ENCODE data around the gene PCDHA1. TPM values are rescaled to one million over a fixed set of nuclear protein-coding genes. Genes with fewer than 3 reads are reported as not detected.

Gene PCDHA1
- polyA plus RNA-seq, 1 donor (not counting 4 experiments of a cell fraction or from before 2014, with no cell fraction given) = 0.03 TPM

- H4K20me1 ChIP-seq (ENCODE audit: control insufficient read depth, extremely low read depth, insufficient read depth, low read length) = no peaks in the 10 kb centered on the region
- FAIRE-seq = no peak
- no peaks in the 10 kb centered on the region for H3K79me2 ChIP-seq (ENCODE audit: control insufficient read depth, insufficient read depth, low read length)
- no peak for DNase-seq (ENCODE audit: low read depth, low spot score)
- no peak within 1 kb of the TSS for H3K9ac ChIP-seq (ENCODE audit: control insufficient read depth, extremely low read depth, insufficient read depth, low read length)
- H3K9me1 ChIP-seq (ENCODE audit: control insufficient read depth, extremely low read depth, insufficient read depth, low read length) = no peaks in the 10 kb centered on the region
- dilution Hi-C loops (cut with MboI; ENCODE audit: extremely low pct_ligation_motif_present, low sequenced_read_pairs) = no loop called here
- H3K9me3 ChIP-seq (ENCODE audit: control insufficient read depth, low read depth, low read length) = no peaks in the 10 kb centered on the region
- no peaks in the 10 kb centered on the region for H3K4me1 ChIP-seq (ENCODE audit: control insufficient read depth, extremely low read depth, insufficient read depth, low read length)
- H3K27ac ChIP-seq (ENCODE audit: control insufficient read depth, insufficient read depth, low read length) = no peak within 1 kb of the TSS
- H3K36me3 ChIP-seq (ENCODE audit: control insufficient read depth in 2 of 2, extremely low read depth in 1 of 2, insufficient read depth in 2 of 2, low read length in 2 of 2) = no peaks in the 10 kb centered on the region
- TF ChIP-seq CTCF (optimal IDR thresholded peaks at IDR 0.05 in 1 of 3, IDR thresholded peaks at IDR 0.05 in 1 of 3, conservative IDR thresholded peaks at IDR 0.05 in 1 of 3; ENCODE audit: extremely low read depth in 1 of 3, insufficient read depth in 2 of 3, low read length in 3 of 3) (no peak), EZH2 (IDR thresholded peaks at IDR 0.05; ENCODE audit: low read length) (no peak)
- peak within 1 kb of the TSS; percentile 46 for H3K4me2 ChIP-seq (ENCODE audit: control insufficient read depth, extremely low read depth, insufficient read depth, low read depth, low read length)
- H3K27me3 ChIP-seq (ENCODE audit: control insufficient read depth, extremely low read depth, insufficient read depth, low read length) = peaks cover 6% of the 10 kb centered on the region
- peak within 1 kb of the TSS in 2 of 3 experiments; percentile 15 to 48 for H3K4me3 ChIP-seq (ENCODE audit: control insufficient read depth in 2 of 3, extremely low read depth in 1 of 3, insufficient read depth in 2 of 3, low read depth in 1 of 3, low read length in 3 of 3)
- peak within 1 kb of the TSS; percentile 49 for H2AFZ ChIP-seq (ENCODE audit: control insufficient read depth, low read length)
Measured at GRCh38 chr5:141050622-141051520, 264.9 kb downstream of the PCDHA1 start, which contains the start of gene PCDHB1. Gene PCDHB1 (plus strand): TSS chr5:141051374. CDS start chr5:141051471, 97 bp downstream.

GRCh38 chr5:141051521-141051866, 265.6 kb downstream of the PCDHA1 start:
- peak overlapping the region in 2 of 3 experiments; percentile 15 to 48 for H3K4me3 ChIP-seq (ENCODE audit: control insufficient read depth in 2 of 3, extremely low read depth in 1 of 3, insufficient read depth in 2 of 3, low read depth in 1 of 3, low read length in 3 of 3)
- no peak for TF ChIP-seq EZH2 (IDR thresholded peaks at IDR 0.05; ENCODE audit: low read length)
- no peak for TF ChIP-seq CTCF (optimal IDR thresholded peaks at IDR 0.05 in 1 of 3, IDR thresholded peaks at IDR 0.05 in 1 of 3, conservative IDR thresholded peaks at IDR 0.05 in 1 of 3; ENCODE audit: extremely low read depth in 1 of 3, insufficient read depth in 2 of 3, low read length in 3 of 3)
- no peaks in the 10 kb centered on the region for H3K4me1 ChIP-seq (ENCODE audit: control insufficient read depth, extremely low read depth, insufficient read depth, low read length)
- H3K36me3 ChIP-seq (ENCODE audit: control insufficient read depth in 2 of 2, extremely low read depth in 1 of 2, insufficient read depth in 2 of 2, low read length in 2 of 2) = no peaks in the 10 kb centered on the region
- H4K20me1 ChIP-seq (ENCODE audit: control insufficient read depth, extremely low read depth, insufficient read depth, low read length) = no peaks in the 10 kb centered on the region
- dilution Hi-C loops (cut with MboI; ENCODE audit: extremely low pct_ligation_motif_present, low sequenced_read_pairs) = no loop called here
- no peaks in the 10 kb centered on the region for H3K9me3 ChIP-seq (ENCODE audit: control insufficient read depth, low read depth, low read length)
- no peaks in the 10 kb centered on the region for H3K79me2 ChIP-seq (ENCODE audit: control insufficient read depth, insufficient read depth, low read length)
- H3K27ac ChIP-seq (ENCODE audit: control insufficient read depth, insufficient read depth, low read length) = no peak overlapping the region
- FAIRE-seq = no peak
- peaks cover 6% of the 10 kb centered on the region for H3K27me3 ChIP-seq (ENCODE audit: control insufficient read depth, extremely low read depth, insufficient read depth, low read length)
- DNase-seq (ENCODE audit: low read depth, low spot score) = no peak
- H2AFZ ChIP-seq (ENCODE audit: control insufficient read depth, low read length) = peak overlapping the region; percentile 49
- H3K9me1 ChIP-seq (ENCODE audit: control insufficient read depth, extremely low read depth, insufficient read depth, low read length) = no peaks in the 10 kb centered on the region
- H3K9ac ChIP-seq (ENCODE audit: control insufficient read depth, extremely low read depth, insufficient read depth, low read length) = no peak overlapping the region
- peak overlapping the region; percentile 46 for H3K4me2 ChIP-seq (ENCODE audit: control insufficient read depth, extremely low read depth, insufficient read depth, low read depth, low read length)

Small RNA genes lying within 50 kb of the gene (small RNA-seq; reads per million reads assigned to genes)
- gene AC010223.1 (ENCODE audit: insufficient read length in 3 of 3, low read depth in 3 of 3, low replicate concordance in 1 of 3) = 0 reads per million in 3 experiments

Other genes starting within 250 kb of the PCDHA1 start
- gene EIF4EBP3, start 238.5 kb upstream of the PCDHA1 start, polyA plus RNA-seq = 4.9 to 7.7 TPM (median 5.2 TPM) in 3 replicates
- gene SRA1, start 228.7 kb upstream of the PCDHA1 start, polyA plus RNA-seq = 19.3 to 48.3 TPM (median 32.4 TPM) in 3 replicates
- gene APBB3, start 221.5 kb upstream of the PCDHA1 start, polyA plus RNA-seq = 6.7 to 12.4 TPM (median 7.1 TPM) in 3 replicates
- gene SLC35A4, start 221.3 kb upstream of the PCDHA1 start, polyA plus RNA-seq = 63.1 to 95.7 TPM (median 63.5 TPM) in 3 replicates
- 0.06 to 0.19 TPM (median 0.18 TPM) in 3 replicates for gene CD14, start 153.0 kb upstream of the PCDHA1 start, polyA plus RNA-seq
- 7.6 to 9.2 TPM (median 7.9 TPM) in 3 replicates for gene TMCO6, start 146.7 kb upstream of the PCDHA1 start, polyA plus RNA-seq
- gene NDUFA2, start 138.5 kb upstream of the PCDHA1 start, polyA plus RNA-seq = 65.6 to 143 TPM (median 101 TPM) in 3 replicates
- 76.4 to 119 TPM (median 118 TPM) in 3 replicates for gene IK, start 138.3 kb upstream of the PCDHA1 start, polyA plus RNA-seq
- gene WDR55, start 121.2 kb upstream of the PCDHA1 start, polyA plus RNA-seq = 21.6 to 29.3 TPM (median 22.1 TPM) in 3 replicates
- 0.22 to 0.48 TPM (median 0.23 TPM) in 3 replicates for gene DND1, start 112.6 kb upstream of the PCDHA1 start, polyA plus RNA-seq
- 72.0 to 115 TPM (median 87.8 TPM) in 3 replicates for gene HARS1, start 94.8 kb upstream of the PCDHA1 start, polyA plus RNA-seq
- gene HARS2, start 94.7 kb upstream of the PCDHA1 start, polyA plus RNA-seq = 36.8 to 44.5 TPM (median 40.3 TPM) in 3 replicates
- gene ZMAT2, start 85.7 kb upstream of the PCDHA1 start, polyA plus RNA-seq = 47.1 to 75.0 TPM (median 49.2 TPM) in 3 replicates
- gene PCDHA2, start 8.7 kb downstream of the PCDHA1 start, polyA plus RNA-seq = 0.01 TPM in 1 of 3 replicates, not detected in the others
- gene PCDHA3, start 14.9 kb downstream of the PCDHA1 start, polyA plus RNA-seq = 0.01 to 0.02 TPM in 2 of 3 replicates, not detected in the other
- gene PCDHA4, start 20.9 kb downstream of the PCDHA1 start, polyA plus RNA-seq = 0.01 to 0.15 TPM (median 0.07 TPM) in 3 replicates
- 0.01 TPM in 1 of 3 replicates, not detected in the others for gene PCDHA5, start 35.5 kb downstream of the PCDHA1 start, polyA plus RNA-seq
- gene PCDHA6, start 41.8 kb downstream of the PCDHA1 start, polyA plus RNA-seq = 0.03 to 0.14 TPM (median 0.04 TPM) in 3 replicates
- 0.02 to 0.05 TPM (median 0.04 TPM) in 3 replicates for gene PCDHA7, start 48.1 kb downstream of the PCDHA1 start, polyA plus RNA-seq
- not detected in 3 replicates for gene PCDHA8, start 55.0 kb downstream of the PCDHA1 start, polyA plus RNA-seq
- 0.01 TPM in 1 of 3 replicates, not detected in the others for gene PCDHA9, start 62.2 kb downstream of the PCDHA1 start, polyA plus RNA-seq
- gene PCDHA10, start 69.8 kb downstream of the PCDHA1 start, polyA plus RNA-seq = 0.03 to 0.06 TPM (median 0.05 TPM) in 3 replicates
- 0.12 to 0.28 TPM in 2 of 3 replicates, not detected in the other for gene PCDHA11, start 82.8 kb downstream of the PCDHA1 start, polyA plus RNA-seq
- 0.04 to 0.40 TPM (median 0.07 TPM) in 3 replicates for gene PCDHA12, start 89.2 kb downstream of the PCDHA1 start, polyA plus RNA-seq
- 0.04 to 0.12 TPM in 2 of 3 replicates, not detected in the other for gene PCDHA13, start 96.0 kb downstream of the PCDHA1 start, polyA plus RNA-seq
- 0.14 to 0.64 TPM (median 0.45 TPM) in 3 replicates for gene PCDHAC1, start 140.2 kb downstream of the PCDHA1 start, polyA plus RNA-seq
- gene PCDHAC2, start 180.3 kb downstream of the PCDHA1 start, polyA plus RNA-seq = 1.2 to 2.1 TPM (median 1.9 TPM) in 3 replicates